ENCODE results near the gene A4GNT.

- no peak for TF ChIP-seq CTCF (IDR thresholded peaks at IDR 0.05; ENCODE audit: insufficient read depth, low read length, poor library complexity, severe bottlenecking)
- no peak for TF ChIP-seq EZH2phosphoT487 (conservative IDR thresholded peaks at IDR 0.05; ENCODE audit: low read length)
Observed at GRCh38 chr3:138078901-138079344, 53.3 kb downstream of the A4GNT start.
